Epithelial cell of prostate (primary cell): ENCODE data around the gene CCNY.

Experiments
- DNase-seq: peaks from one replicate; pipeline ENCODE4 v3.0.0-alpha.2; 2011; ENCODE audit warnings: low read depth, low spot score
- H3K27ac ChIP-seq: fragments of 450-650 bp; 2 replicates; pipeline ENCODE4 v1.5.1; 2017; ENCODE audit warnings: mild to moderate bottlenecking

Gene CCNY

GRCh38 chr10:35445150-35445884 lies 109.0 kb downstream of the CCNY start:
- no peak for DNase-seq
- no peak overlapping the region for H3K27ac ChIP-seq

GRCh38 chr10:35446439-35446838 lies 110.1 kb downstream of the CCNY start:
- no peak overlapping the region for H3K27ac ChIP-seq
- no peak for DNase-seq

GRCh38 chr10:35447693-35448407 lies 111.5 kb downstream of the CCNY start:
- H3K27ac ChIP-seq = peak overlapping the region; percentile 78
- DNase-seq = no peak

DNA sequence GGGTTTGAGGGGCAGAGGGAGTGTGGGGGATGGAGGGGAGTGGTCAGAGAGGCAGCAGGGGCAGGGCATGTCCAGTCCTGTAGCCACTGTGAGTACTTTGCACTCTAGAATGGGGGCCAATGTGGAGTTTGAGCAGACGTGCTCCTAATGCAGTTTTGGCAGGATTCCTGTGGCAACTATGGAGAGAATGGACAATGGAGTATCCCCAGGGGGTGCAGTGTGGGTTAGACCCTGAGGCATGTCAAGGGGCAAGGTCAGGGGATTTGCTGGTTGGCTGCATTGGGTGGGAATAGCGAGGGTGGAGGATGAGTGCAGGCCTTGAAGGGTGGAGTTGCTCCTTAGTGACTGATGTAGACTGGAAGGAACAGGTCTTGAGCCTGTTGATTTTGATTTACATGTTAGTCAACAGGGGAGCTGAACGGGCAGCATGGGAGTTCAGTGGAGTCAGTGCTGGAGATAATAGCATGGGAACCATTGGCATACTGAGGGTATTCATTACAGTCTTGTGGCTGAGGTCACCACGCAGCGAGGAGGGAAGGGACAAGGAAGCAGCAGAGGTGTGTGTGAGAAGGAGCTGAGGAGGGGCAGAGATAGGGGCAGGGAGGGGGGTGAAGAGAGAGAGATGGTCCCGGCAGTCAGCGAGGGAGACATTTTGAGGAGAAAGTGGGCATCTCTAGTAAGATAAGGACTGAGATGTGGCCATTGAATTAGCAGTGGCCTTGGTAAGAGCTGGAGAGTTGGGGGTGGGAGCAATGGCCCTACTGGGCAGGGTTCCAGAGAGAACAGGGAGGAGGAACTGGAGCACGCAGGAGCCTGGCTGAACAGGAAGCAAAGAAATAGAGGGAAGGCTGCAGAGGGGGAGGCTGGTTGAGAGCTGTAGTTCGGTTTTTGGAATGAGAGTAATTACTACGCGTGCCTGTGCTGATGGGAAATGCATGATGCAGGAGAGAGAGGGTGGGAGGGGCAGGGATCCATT lies 112.7 kb downstream of the CCNY start:
- DNase-seq = no peak
- peak overlapping the region; percentile 78 for H3K27ac ChIP-seq

DNA sequence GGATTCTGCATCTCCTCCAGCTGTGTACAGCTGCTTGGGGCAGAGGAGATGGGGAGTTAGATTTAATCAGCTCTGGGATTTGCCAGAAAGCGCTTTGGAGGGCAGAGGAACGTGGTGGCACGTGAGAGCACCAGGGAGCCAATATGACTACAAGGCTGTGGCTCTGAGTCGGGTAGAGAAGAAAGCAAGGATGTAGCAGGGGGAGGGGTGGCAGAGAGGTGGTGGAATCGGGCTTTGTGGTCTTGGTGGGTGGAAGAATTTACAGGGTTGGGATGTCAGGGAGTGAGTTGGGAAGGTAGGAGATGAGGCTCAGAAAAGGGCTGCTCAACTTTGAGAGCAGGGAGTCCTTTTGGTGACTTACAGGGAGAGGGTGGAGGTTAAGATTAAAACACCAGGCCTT lies 113.6 kb downstream of the CCNY start:
- H3K27ac ChIP-seq = no peak overlapping the region
- no peak for DNase-seq

DNA sequence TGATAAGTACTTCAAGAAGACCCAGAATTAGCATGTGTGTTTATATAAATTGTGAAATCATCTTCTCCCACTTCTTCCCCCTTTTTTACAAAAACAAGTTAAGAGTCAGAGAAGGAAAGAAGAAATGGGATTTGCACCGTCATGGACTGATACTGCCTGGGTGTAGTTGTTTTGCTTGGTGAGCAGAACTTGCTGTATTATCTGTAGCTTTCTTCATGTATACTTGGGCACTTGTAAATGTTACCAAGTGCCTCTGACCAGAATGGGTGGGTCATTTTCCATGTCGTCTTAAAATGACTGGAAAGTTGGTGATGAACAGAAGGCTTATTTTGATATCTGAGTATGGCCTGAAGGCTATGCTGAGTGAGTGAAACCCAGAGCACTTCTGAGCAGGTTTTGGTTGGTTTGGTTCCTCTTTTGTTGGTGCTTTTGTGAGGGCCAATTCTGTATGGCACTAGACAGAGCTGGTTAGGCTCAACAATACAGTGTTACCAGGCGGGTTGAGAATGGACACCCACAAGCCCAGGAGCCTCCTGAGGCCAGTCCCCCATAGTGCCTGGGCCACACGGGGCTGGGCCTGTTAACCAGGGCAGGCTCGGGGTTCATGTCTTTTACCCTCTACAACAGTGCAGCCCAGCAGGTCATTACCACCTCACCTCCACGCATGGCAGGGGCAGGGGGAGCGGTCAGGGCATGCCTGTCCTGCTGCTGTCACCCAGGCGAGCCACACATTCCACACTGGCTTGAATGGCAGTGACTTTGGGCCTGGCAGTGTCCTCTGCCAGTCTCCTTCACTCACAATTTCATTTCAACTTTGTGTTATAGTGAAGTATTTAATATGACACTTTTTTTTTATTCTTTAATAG lies 115.1 kb downstream of the CCNY start:
- DNase-seq = no peak
- no peak overlapping the region for H3K27ac ChIP-seq

GRCh38 chr10:35452171-35452570 lies 115.9 kb downstream of the CCNY start:
- H3K27ac ChIP-seq = no peak overlapping the region
- DNase-seq = no peak

GRCh38 chr10:35452847-35453246 lies 116.5 kb downstream of the CCNY start:
- no peak for DNase-seq
- no peak overlapping the region for H3K27ac ChIP-seq

DNA sequence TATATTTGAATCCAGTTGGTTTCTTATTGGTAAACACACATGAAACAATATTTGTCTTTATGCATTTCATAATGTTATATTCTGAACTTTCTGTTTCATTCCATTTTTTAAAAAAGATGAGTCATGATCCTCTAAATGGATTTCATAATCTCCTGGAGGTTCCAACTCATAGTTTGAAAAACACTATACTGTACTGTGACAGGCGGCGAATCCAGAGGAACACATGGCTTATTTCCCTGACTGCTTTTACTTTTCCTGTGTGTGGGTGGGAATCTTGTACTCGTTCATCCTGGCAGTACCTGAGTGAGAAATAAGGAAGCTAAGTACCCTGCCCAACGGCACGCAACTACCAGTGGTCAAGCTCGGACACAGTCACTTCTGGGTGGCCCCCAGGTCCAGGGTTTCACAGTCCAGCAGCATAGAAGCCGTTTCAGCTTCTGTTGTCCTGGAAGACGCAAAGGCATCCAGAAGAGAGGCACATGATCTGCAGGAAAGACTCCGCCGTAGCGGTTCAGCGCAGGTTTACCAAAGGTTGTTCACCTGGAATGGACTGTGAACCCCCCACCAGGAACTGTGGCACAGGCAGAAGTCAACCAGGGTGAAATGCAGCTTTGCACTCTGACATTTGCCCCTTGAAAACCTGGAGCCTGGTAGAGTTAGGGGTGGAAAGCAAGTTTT lies 117.7 kb downstream of the CCNY start:
- H3K27ac ChIP-seq = no peak overlapping the region
- no peak for DNase-seq

GRCh38 chr10:35456153-35456720 lies 119.9 kb downstream of the CCNY start:
- no peak for DNase-seq
- no peak overlapping the region for H3K27ac ChIP-seq

DNA sequence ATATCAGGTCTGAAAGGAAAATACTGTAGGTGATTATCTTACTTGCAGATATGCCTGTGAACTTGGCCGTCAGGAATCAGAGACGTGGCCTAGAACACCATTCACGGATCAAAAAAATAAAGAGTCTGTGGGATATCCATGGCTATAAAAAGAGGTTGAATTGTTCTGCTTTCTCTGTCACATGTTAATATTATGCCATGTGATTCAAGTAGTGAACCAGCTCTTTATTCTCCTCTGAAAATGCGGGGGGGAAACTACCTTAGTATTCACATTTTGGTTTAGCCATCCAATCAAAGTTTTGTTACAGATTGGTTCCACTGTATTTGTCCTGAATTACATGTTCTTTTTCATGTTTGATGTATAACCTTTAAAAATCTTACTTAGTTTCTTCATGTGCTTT lies 120.5 kb downstream of the CCNY start:
- no peak overlapping the region for H3K27ac ChIP-seq
- DNase-seq = no peak

- no peak for DNase-seq
- H3K27ac ChIP-seq = no peak overlapping the region
Observed at GRCh38 chr10:35458500-35459448, 122.5 kb downstream of the CCNY start.

GRCh38 chr10:35459449-35459847 lies 123.1 kb downstream of the CCNY start:
- DNase-seq = no peak
- no peak overlapping the region for H3K27ac ChIP-seq

DNA sequence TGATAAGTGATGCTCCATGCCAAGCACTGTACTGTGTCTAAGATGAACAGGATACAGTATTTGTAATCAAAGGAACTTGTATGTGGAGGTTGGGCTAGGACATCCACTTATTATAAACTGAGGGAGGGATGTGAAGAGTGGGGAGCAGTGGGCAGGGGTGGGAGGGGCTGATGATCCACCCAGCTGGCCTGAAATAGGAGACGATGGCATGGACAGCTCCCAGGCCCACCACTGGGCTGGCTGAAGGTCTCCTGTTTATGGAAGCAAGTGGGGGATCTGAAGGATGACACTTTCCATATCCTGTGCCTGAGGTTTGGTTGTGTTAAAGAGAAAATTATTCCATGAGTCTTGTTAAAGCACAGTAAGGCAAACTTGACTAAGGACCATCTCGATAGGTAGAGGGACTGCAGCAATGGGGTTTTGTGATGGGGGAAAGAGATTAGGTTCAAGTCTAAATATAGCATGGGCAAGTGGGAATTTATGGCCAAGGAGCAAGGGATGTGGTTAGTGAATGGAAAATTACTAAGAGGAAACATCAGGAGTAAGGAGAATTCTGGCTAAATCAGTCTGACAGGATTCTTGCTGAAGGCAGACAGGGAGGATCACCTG lies 124.6 kb downstream of the CCNY start:
- no peak for DNase-seq
- no peak overlapping the region for H3K27ac ChIP-seq

DNA sequence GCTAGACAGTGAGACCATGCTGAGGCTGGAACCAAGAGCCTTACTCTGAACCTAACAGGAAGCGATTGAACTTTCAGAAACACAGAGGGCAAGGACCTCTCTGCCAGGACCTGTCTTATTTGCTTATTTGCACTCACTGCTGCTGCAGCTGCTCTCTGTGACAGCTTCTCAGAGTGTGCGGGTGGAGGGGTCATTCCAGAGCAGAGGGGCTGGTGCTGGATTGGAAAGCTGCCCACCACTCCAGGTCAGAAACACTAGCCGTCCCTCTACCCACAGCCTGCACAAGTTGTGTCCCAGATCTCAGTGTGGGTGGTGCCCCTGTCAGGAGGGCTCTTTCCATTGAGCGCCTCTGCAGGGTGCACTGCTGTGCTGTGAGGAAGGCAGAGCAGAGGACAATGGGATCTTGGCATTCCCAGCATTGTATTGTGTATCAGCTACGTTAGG lies 126.2 kb downstream of the CCNY start:
- DNase-seq = no peak
- H3K27ac ChIP-seq = no peak overlapping the region

- no peak overlapping the region for H3K27ac ChIP-seq
- DNase-seq = no peak
Observed at GRCh38 chr10:35463105-35463867, 127.0 kb downstream of the CCNY start.

DNA sequence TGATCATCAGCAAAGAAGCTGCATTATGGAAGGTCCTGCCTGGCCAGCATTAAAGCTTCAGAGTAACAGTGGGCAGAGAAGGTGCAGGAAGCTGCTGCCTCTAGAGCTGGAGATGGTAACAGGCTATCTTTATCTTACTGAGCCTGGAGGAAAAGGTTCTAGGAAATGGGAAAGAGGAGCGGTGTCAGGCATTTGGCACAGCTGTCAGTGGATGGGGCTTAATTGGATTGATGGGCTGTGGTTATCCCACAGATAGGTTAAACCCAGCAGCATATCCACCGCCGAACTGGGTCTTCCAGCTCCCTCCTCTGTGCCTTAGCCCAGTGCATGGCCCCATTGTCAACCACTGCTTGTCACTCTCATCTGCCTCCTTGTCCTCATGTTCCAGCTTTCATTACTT lies 127.6 kb downstream of the CCNY start:
- no peak for DNase-seq
- no peak overlapping the region for H3K27ac ChIP-seq
